ENCODE data around the gene ZIC2. TPM values are rescaled to one million over a fixed set of nuclear protein-coding genes. Genes with fewer than 3 reads are reported as not detected.

ZIC2 gene
- total and polyA plus RNA-seq, 2 of the 8 experiments (the other 6 are each of a cell fraction or from before 2014, with no cell fraction given) = 53.2 to 372 TPM

- TF ChIP-seq CHD7 (IDR thresholded peaks at IDR 0.05; ENCODE audit: insufficient replicate concordance, low read length) = no peak
- no peak for TF ChIP-seq JUND (IDR thresholded peaks at IDR 0.05; ENCODE audit: low read length)
- 0 out of 2 replicates have a peak, but pooled peaks have one; percentile 11 for TF ChIP-seq POLR2AphosphoS5 (IDR thresholded peaks at IDR 0.05; ENCODE audit: low read depth, low read length)
- TF ChIP-seq BACH1 (IDR thresholded peaks at IDR 0.05; ENCODE audit: low read length) = no peak
- TF ChIP-seq KDM1A (IDR thresholded peaks at IDR 0.05; ENCODE audit: borderline replicate concordance, low read length) = no peak
These were observed 19.3 kb upstream of the ZIC2 start (continued) for GRCh38 chr13:99962242-99962641.
